MM.1S (cell line): ENCODE results near the gene PIP5K1C.

Experiments used
- DNase-seq: peaks from one replicate; pipeline ENCODE4 v3.0.0-alpha.2; 2015
- H2AFZ ChIP-seq: fragments of 300-600 bp; sonication (generic); 2 replicates; pipeline ENCODE4 v1.6.0; 2016; ENCODE audit warnings: antibody characterized with exemption, low read length
- H3F3A ChIP-seq: fragments of 300-600 bp; sonication (generic); 2 replicates; pipeline ENCODE4 v1.6.1; 2016; ENCODE audit warnings: mild to moderate bottlenecking, antibody characterized with exemption, low read length, moderate library complexity, mixed read lengths; ENCODE audit not compliant: insufficient read depth
- H3K27ac ChIP-seq: fragments of 300-600 bp; sonication (generic); 2 replicates; pipeline ENCODE4 v1.5.1; 2016; ENCODE audit warnings: mild to moderate bottlenecking, low read length
- H3K27me3 ChIP-seq: fragments of 300-600 bp; sonication (generic); replicated peaks from 2 replicates; pipeline ENCODE4 v1.6.0; 2016; ENCODE audit warnings: low read length; ENCODE audit not compliant: insufficient read depth
- H3K36me3 ChIP-seq: fragments of 300-600 bp; sonication (generic); replicated peaks from 2 replicates; pipeline ENCODE4 v1.6.1; 2016; ENCODE audit warnings: mild to moderate bottlenecking, low read length, mixed read lengths; ENCODE audit not compliant: insufficient read depth
- H3K4me1 ChIP-seq: fragments of 300-600 bp; sonication (generic); 2 replicates; pipeline ENCODE4 v1.6.1; 2016; ENCODE audit warnings: low read length, mixed read lengths
- H3K4me2 ChIP-seq: fragments of 300-600 bp; sonication (generic); 2 replicates; pipeline ENCODE4 v1.6.0; 2016; ENCODE audit warnings: low read depth, low read length
- H3K4me3 ChIP-seq: fragments of 300-600 bp; sonication (generic); 2 replicates; pipeline ENCODE4 v1.5.1; 2016; ENCODE audit warnings: low read length, mixed read lengths
- H3K79me2 ChIP-seq: fragments of 300-600 bp; sonication (generic); 2 replicates; pipeline ENCODE4 v1.6.1; 2016; ENCODE audit warnings: mixed run types, low read length, mixed read lengths
- H3K9ac ChIP-seq: fragments of 300-600 bp; sonication (generic); 2 replicates; pipeline ENCODE4 v1.6.1; 2016; ENCODE audit warnings: low read length, mixed read lengths
- H3K9me2 ChIP-seq: fragments of 300-600 bp; sonication (generic); replicated peaks from 2 replicates; pipeline ENCODE4 v1.6.1; 2016; ENCODE audit warnings: mild to moderate bottlenecking, low read length, mixed read lengths; ENCODE audit not compliant: insufficient read depth
- H3K9me3 ChIP-seq: fragments of 300-600 bp; sonication (generic); replicated peaks from 2 replicates; pipeline ENCODE4 v1.6.1; 2016; ENCODE audit warnings: mild to moderate bottlenecking, low read length, mixed read lengths; ENCODE audit not compliant: insufficient read depth
- H4K20me1 ChIP-seq: fragments of 300-600 bp; sonication (generic); 2 replicates; pipeline ENCODE4 v1.6.1; 2016; ENCODE audit warnings: mild to moderate bottlenecking, low read length, moderate library complexity, mixed read lengths; ENCODE audit not compliant: insufficient read depth
- CTCF ChIP-seq: fragments of 300-600 bp; sonication (generic); IDR thresholded peaks from 2 replicates; pipeline ENCODE4 v1.5.1; 2016; ENCODE audit warnings: antibody characterized with exemption, low read length, mixed read lengths
- EZH2 ChIP-seq: fragments of 300-600 bp; sonication (generic); optimal IDR thresholded peaks from 2 replicates; pipeline ENCODE3; 2017; ENCODE audit warnings: low read depth, mild to moderate bottlenecking, antibody characterized with exemption, low read length, mixed read lengths
- EZH2phosphoT487 ChIP-seq: fragments of 300-600 bp; sonication (generic); IDR thresholded peaks from 2 replicates; pipeline ENCODE4 v1.6.1; 2018; ENCODE audit warnings: antibody characterized with exemption, low read length

Gene PIP5K1C

DNA sequence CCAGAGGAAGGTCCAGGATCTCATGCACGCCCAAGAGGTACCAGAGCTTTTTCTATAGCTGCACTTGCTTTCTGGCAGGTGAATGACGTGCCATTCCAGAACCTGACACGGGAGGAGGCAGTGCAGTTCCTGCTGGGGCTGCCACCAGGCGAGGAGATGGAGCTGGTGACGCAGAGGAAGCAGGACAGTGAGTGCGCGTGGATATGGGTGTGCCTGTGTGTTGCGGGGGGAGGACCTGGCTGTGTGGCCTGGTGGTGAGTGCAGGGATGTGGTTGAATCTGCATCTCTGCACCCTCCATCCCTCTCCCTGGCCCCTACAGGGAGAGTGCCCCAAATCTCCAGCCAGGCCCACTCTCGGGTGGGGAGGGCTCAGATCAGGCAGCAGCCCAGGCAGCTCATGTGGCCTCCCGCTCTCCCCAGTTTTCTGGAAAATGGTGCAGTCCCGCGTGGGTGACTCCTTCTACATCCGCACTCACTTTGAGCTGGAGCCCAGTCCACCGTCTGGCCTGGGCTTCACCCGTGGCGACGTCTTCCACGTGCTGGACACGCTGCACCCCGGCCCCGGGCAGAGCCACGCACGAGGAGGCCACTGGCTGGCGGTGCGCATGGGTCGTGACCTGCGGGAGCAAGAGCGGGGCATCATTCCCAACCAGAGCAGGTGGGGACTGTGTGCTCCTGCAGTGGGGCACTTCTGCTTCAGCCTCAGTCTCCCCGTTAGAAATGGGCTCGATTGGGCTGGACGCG is 38.4 kb upstream of the PIP5K1C start:
- H3F3A ChIP-seq = no peaks in the 10 kb centered on the region
- H3K4me2 ChIP-seq = no peak overlapping the region
- no peak overlapping the region for H2AFZ ChIP-seq
- H3K9me2 ChIP-seq = no peaks in the 10 kb centered on the region
- H4K20me1 ChIP-seq = no peaks in the 10 kb centered on the region
- H3K27me3 ChIP-seq = peaks cover 95% of the 10 kb centered on the region
- no peaks in the 10 kb centered on the region for H3K79me2 ChIP-seq
- no peak for DNase-seq
- H3K9ac ChIP-seq = no peak overlapping the region
- TF ChIP-seq EZH2phosphoT487 (no peak), CTCF (no peak), EZH2 (no peak)
- no peaks in the 10 kb centered on the region for H3K36me3 ChIP-seq
- no peak overlapping the region for H3K27ac ChIP-seq
- H3K4me1 ChIP-seq = no peaks in the 10 kb centered on the region
- no peaks in the 10 kb centered on the region for H3K9me3 ChIP-seq
- H3K4me3 ChIP-seq = no peak overlapping the region

- Histone ChIP-seq H3K4me2 (no peak overlapping the region), H3K36me3 (no peaks in the 10 kb centered on the region), H3K27me3 (peaks cover 96% of the 10 kb centered on the region), H3K9me2 (no peaks in the 10 kb centered on the region), H3K9ac (no peak overlapping the region), H2AFZ (no peak overlapping the region), H3K9me3 (no peaks in the 10 kb centered on the region), H3K4me3 (no peak overlapping the region), H4K20me1 (no peaks in the 10 kb centered on the region), H3K79me2 (no peaks in the 10 kb centered on the region), H3K4me1 (no peaks in the 10 kb centered on the region), H3K27ac (no peak overlapping the region), H3F3A (no peaks in the 10 kb centered on the region)
- TF ChIP-seq EZH2phosphoT487 = no peak
- no peak for TF ChIP-seq CTCF
- TF ChIP-seq EZH2 = no peak
- DNase-seq = no peak
Observed at GRCh38 chr19:3737487-3738205, 37.4 kb upstream of the PIP5K1C start.

DNA sequence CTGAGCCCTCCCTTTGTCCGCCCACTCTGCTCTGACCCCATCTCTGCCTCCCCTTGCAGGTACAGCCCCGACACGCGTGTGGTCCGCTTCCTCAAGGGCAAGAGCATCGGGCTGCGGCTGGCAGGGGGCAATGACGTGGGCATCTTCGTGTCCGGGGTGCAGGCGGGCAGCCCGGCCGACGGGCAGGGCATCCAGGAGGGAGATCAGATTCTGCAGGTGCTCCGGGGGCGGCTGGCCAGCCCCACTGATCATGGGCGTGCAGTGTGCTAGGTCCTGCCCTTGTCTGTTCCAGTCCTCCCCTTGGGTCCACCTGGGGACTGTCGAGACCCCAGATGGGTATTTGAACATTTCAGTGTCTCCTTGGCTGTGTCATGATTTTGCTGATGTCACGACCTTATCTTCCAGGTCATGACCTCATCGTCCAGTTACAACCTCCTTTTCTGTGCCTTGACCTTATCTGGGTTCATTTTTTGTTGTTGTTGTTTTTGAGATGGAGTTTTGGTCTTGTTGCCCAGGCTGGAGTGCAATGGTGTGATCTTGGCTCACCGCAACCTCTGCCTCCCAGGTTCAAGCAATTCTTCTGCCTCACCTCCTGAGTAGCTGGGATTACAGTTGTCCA is 35.9 kb upstream of the PIP5K1C start:
- H3K27me3 ChIP-seq = peaks cover 99% of the 10 kb centered on the region
- H3K4me2 ChIP-seq = no peak overlapping the region
- no peak for DNase-seq
- H3K9ac ChIP-seq = no peak overlapping the region
- no peaks in the 10 kb centered on the region for H3K9me3 ChIP-seq
- H3K36me3 ChIP-seq = no peaks in the 10 kb centered on the region
- no peaks in the 10 kb centered on the region for H3K9me2 ChIP-seq
- no peak overlapping the region for H3K4me3 ChIP-seq
- no peaks in the 10 kb centered on the region for H3K79me2 ChIP-seq
- no peaks in the 10 kb centered on the region for H3K4me1 ChIP-seq
- H2AFZ ChIP-seq = no peak overlapping the region
- no peak overlapping the region for H3K27ac ChIP-seq
- H3F3A ChIP-seq = no peaks in the 10 kb centered on the region
- TF ChIP-seq EZH2 = no peak
- H4K20me1 ChIP-seq = no peaks in the 10 kb centered on the region
